Glomerular endothelial cell (primary cell): ENCODE results near the gene HBA1. TPM values are rescaled to one million over a fixed set of nuclear protein-coding genes. Genes with fewer than 3 reads are reported as not detected.
"Not testable (repeated sequence)": the region's sequence is repeated elsewhere in the genome, so short reads cannot be mapped to it uniquely, and the experiment has no call there.

Experiments used
- DNase-seq: peaks from one replicate; pipeline ENCODE4 v3.0.0-alpha.2; 2011; ENCODE audit warnings: low read depth, low spot score; ENCODE audit errors: extremely low read depth
- total RNA-seq: library from RNA; depleted of rRNA; stranded (reverse); fragments of >200 nt; gene quantifications from 2 replicates; pipeline ENCODE4 v1.2.3, GENCODE V29; 2015

Gene HBA1
- total RNA-seq, 1 donor from 2014 or later, result not detected

GRCh38 chr16:173928-174769 lies 2.3 kb upstream of the HBA1 start:
- not testable (repeated sequence) for DNase-seq

GRCh38 chr16:175011-175949 lies 1.2 kb upstream of the HBA1 start:
- no peak for DNase-seq

- DNase-seq, result not testable (repeated sequence)
These were observed 474 bp upstream of the HBA1 start for GRCh38 chr16:176006-176405.

- DNase-seq, result no peak
These were observed 928 bp downstream of the HBA1 start for GRCh38 chr16:177394-177822.

- DNase-seq, result no peak
These were observed 1.6 kb downstream of the HBA1 start for GRCh38 chr16:177981-178667.

- no peak for DNase-seq
These were observed 2.2 kb downstream of the HBA1 start for GRCh38 chr16:178668-179015.

- DNase-seq, result no peak
These were observed 3.0 kb downstream of the HBA1 start for GRCh38 chr16:179211-180092.

GRCh38 chr16:180101-180675 lies 3.7 kb downstream of the HBA1 start, which contains the start of gene HBQ1:
TSS of gene HBQ1 (plus strand) at chr16:180459. CDS start at chr16:180487, 28 bp downstream.
- no peak for DNase-seq

GRCh38 chr16:180681-181564 lies 4.4 kb downstream of the HBA1 start:
- DNase-seq, result no peak

GRCh38 chr16:181565-182021 lies 5.1 kb downstream of the HBA1 start:
- DNase-seq, result no peak

GRCh38 chr16:183005-183404 lies 6.5 kb downstream of the HBA1 start:
- DNase-seq, result no peak

GRCh38 chr16:185213-185612 lies 8.7 kb downstream of the HBA1 start:
- DNase-seq, result no peak

- DNase-seq, result no peak
These were observed 9.2 kb downstream of the HBA1 start for GRCh38 chr16:185691-186090.

- DNase-seq, result no peak
These were observed 10.8 kb downstream of the HBA1 start for GRCh38 chr16:187330-187729.

- DNase-seq, result no peak
These were observed 12.2 kb downstream of the HBA1 start for GRCh38 chr16:188674-189073.

GRCh38 chr16:189604-190186 lies 13.2 kb downstream of the HBA1 start:
- DNase-seq, result no peak

GRCh38 chr16:191831-192230 lies 15.4 kb downstream of the HBA1 start:
- no peak for DNase-seq

- DNase-seq, result no peak
These were observed 16.2 kb downstream of the HBA1 start for GRCh38 chr16:192686-193085.
